ENCODE measurements around the gene AMT. TPM values are rescaled to one million over a fixed set of nuclear protein-coding genes. Genes with fewer than 3 reads are reported as not detected.

The AMT gene
- total and polyA plus RNA-seq, 2 of the 13 experiments (the other 11 are each of a cell fraction or from before 2014, with no cell fraction given), result 35.3 to 59.0 TPM

- TF ChIP-seq ZNF407 (CRISPR knock-in tag; IDR thresholded peaks at IDR 0.05; ENCODE audit: not compliant biosample characterization) (no peak), HNRNPLL (IDR thresholded peaks at IDR 0.05; ENCODE audit: low read depth, low read length, poor library complexity, severe bottlenecking) (peak; percentile 50), ZNF878 (CRISPR knock-in tag; IDR thresholded peaks at IDR 0.05) (no peak), ZNF569 (CRISPR knock-in tag; IDR thresholded peaks at IDR 0.05; ENCODE audit: borderline replicate concordance) (no peak), MTF1 (CRISPR knock-in tag; IDR thresholded peaks at IDR 0.05) (peak; percentile 95), PCBP1 (IDR thresholded peaks at IDR 0.05; ENCODE audit: borderline replicate concordance, low read depth, low read length) (0 out of 2 replicates have a peak, but pooled peaks have one; percentile 56), ZNF546 (CRISPR knock-in tag; conservative IDR thresholded peaks at IDR 0.05) (peak; percentile 83; the same call in 1 of the 2 replicates), MYNN (CRISPR knock-in tag; IDR thresholded peaks at IDR 0.05; ENCODE audit: low read depth) (no peak), NR0B2 (CRISPR knock-in tag; IDR thresholded peaks at IDR 0.05) (0 out of 2 replicates have a peak, but pooled peaks have one; percentile 13), TGIF2 (CRISPR knock-in tag; IDR thresholded peaks at IDR 0.05) (no peak; the same call in 1 of the 2 replicates), MNT (IDR thresholded peaks at IDR 0.05) (peak; percentile 38; the same call in 1 of the 2 replicates), BRCA1 (CRISPR knock-in tag; IDR thresholded peaks at IDR 0.05) (no peak), ISL2 (CRISPR knock-in tag; IDR thresholded peaks at IDR 0.05) (peak; percentile 48; the same call in 1 of the 2 replicates), ZNF317 (CRISPR knock-in tag; IDR thresholded peaks at IDR 0.05) (peak; percentile 61), ZNF556 (CRISPR knock-in tag; IDR thresholded peaks at IDR 0.05; ENCODE audit: borderline replicate concordance) (peak; percentile 50)
- TF ChIP-seq, protein P1, sequence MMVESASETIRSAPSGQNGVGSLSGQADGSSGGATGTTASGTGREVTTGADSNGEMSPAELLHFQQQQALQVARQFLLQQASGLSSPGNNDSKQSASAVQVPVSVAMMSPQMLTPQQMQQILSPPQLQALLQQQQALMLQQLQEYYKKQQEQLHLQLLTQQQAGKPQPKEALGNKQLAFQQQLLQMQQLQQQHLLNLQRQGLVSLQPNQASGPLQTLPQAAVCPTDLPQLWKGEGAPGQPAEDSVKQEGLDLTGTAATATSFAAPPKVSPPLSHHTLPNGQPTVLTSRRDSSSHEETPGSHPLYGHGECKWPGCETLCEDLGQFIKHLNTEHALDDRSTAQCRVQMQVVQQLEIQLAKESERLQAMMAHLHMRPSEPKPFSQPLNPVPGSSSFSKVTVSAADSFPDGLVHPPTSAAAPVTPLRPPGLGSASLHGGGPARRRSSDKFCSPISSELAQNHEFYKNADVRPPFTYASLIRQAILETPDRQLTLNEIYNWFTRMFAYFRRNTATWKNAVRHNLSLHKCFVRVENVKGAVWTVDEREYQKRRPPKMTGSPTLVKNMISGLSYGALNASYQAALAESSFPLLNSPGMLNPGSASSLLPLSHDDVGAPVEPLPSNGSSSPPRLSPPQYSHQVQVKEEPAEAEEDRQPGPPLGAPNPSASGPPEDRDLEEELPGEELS (CRISPR knock-in tag; IDR thresholded peaks at IDR 0.05), result 0 out of 2 replicates have a peak, but pooled peaks have one; percentile 20
Measured at GRCh38 chr3:49422379-49423248, at the start of gene AMT (continued).

All from HepG2 (cell line).